ENCODE data around the gene ASCC1. TPM values are rescaled to one million over a fixed set of nuclear protein-coding genes. Genes with fewer than 3 reads are reported as not detected.

Gene ASCC1
- total RNA-seq, 1 donor from 2014 or later = 38.5 TPM

- H3K27ac ChIP-seq = no peak overlapping the region
- no peaks in the 10 kb centered on the region for H3K4me1 ChIP-seq
- no peaks in the 10 kb centered on the region for H3K9me3 ChIP-seq
- no peaks in the 10 kb centered on the region for H3K36me3 ChIP-seq
- no peak overlapping the region for H3K4me3 ChIP-seq
- no peak for DNase-seq (ENCODE audit: extremely low spot score in 2 of 2)
- TF ChIP-seq POLR2A (IDR thresholded peaks at IDR 0.05) (no peak), POLR2AphosphoS5 (IDR thresholded peaks at IDR 0.05; ENCODE audit: insufficient read depth in 1 of 2, low read depth in 1 of 2) (no peak)
- TF ChIP-seq, protein P1, sequence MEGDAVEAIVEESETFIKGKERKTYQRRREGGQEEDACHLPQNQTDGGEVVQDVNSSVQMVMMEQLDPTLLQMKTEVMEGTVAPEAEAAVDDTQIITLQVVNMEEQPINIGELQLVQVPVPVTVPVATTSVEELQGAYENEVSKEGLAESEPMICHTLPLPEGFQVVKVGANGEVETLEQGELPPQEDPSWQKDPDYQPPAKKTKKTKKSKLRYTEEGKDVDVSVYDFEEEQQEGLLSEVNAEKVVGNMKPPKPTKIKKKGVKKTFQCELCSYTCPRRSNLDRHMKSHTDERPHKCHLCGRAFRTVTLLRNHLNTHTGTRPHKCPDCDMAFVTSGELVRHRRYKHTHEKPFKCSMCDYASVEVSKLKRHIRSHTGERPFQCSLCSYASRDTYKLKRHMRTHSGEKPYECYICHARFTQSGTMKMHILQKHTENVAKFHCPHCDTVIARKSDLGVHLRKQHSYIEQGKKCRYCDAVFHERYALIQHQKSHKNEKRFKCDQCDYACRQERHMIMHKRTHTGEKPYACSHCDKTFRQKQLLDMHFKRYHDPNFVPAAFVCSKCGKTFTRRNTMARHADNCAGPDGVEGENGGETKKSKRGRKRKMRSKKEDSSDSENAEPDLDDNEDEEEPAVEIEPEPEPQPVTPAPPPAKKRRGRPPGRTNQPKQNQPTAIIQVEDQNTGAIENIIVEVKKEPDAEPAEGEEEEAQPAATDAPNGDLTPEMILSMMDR (IDR thresholded peaks at IDR 0.05) = no peak
- H3K27me3 ChIP-seq = no peaks in the 10 kb centered on the region
- intact Hi-C loops (cut with DNase I) = no loop called here
Observed at GRCh38 chr10:72062832-72063702, 153.0 kb downstream of the ASCC1 start.

DNA sequence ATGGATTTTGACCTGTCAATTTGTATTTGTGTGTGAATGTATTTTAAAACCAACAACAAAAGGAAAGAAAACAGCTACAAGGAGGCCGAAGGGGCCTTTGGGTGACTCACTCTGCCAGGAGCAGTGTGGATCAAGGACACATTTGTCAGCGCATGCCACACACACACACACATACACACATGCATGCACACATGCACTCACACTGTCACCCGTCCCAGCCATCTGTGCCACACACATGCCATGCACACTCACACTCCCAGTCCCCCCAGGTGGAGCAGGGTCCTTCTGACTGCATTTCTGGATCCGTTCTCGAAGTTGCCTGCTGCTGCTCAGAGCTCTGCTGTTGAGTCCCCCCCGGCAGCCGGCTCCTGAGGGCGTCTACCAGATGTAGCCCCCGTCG, 153.7 kb downstream of the ASCC1 start:
- H3K4me1 ChIP-seq = no peaks in the 10 kb centered on the region
- no peaks in the 10 kb centered on the region for H3K27me3 ChIP-seq
- no peak for DNase-seq (ENCODE audit: extremely low spot score in 2 of 2)
- TF ChIP-seq POLR2A (IDR thresholded peaks at IDR 0.05) = no peak
- no peak for TF ChIP-seq POLR2AphosphoS5 (IDR thresholded peaks at IDR 0.05; ENCODE audit: insufficient read depth in 1 of 2, low read depth in 1 of 2)
- TF ChIP-seq, protein P1 (IDR thresholded peaks at IDR 0.05) = no peak
- no peaks in the 10 kb centered on the region for H3K36me3 ChIP-seq
- H3K27ac ChIP-seq = no peak overlapping the region
- no peaks in the 10 kb centered on the region for H3K9me3 ChIP-seq
- no peak overlapping the region for H3K4me3 ChIP-seq
- intact Hi-C loops (cut with DNase I) = no loop called here

DNA sequence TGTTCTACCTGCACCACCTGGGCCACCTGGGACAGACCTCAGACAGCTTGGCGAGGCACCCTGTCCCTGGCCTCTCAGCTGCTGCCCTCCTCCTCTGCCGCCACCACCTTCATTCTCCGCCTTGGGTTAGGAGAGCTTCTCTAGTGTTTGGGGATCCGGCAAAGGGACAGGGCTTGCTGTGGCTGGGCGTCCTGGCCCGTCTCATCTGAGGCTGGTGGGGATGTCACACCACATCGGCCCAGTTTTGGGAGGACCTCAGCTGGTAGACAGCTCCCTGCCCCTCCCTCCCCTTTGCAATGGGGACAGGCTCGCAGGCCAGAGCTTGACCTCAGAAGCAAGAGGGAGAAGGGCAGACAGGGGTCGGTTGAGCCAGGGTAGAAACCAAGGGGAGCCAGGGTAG, 154.1 kb downstream of the ASCC1 start:
- Histone ChIP-seq H3K27ac (no peak overlapping the region), H3K4me1 (no peaks in the 10 kb centered on the region), H3K36me3 (no peaks in the 10 kb centered on the region), H3K27me3 (no peaks in the 10 kb centered on the region), H3K4me3 (no peak overlapping the region), H3K9me3 (no peaks in the 10 kb centered on the region)
- intact Hi-C loops (cut with DNase I) = no loop called here
- no peak for DNase-seq (ENCODE audit: extremely low spot score in 2 of 2)
- TF ChIP-seq, protein P1 (IDR thresholded peaks at IDR 0.05) = no peak
- no peak for TF ChIP-seq POLR2AphosphoS5 (IDR thresholded peaks at IDR 0.05; ENCODE audit: insufficient read depth in 1 of 2, low read depth in 1 of 2)
- no peak for TF ChIP-seq POLR2A (IDR thresholded peaks at IDR 0.05)

- H3K27me3 ChIP-seq = no peaks in the 10 kb centered on the region
- no peak overlapping the region for H3K27ac ChIP-seq
- TF ChIP-seq POLR2AphosphoS5 (IDR thresholded peaks at IDR 0.05; ENCODE audit: insufficient read depth in 1 of 2, low read depth in 1 of 2) (no peak), POLR2A (IDR thresholded peaks at IDR 0.05) (no peak)
- TF ChIP-seq, protein P1 (IDR thresholded peaks at IDR 0.05) = no peak
- H3K4me1 ChIP-seq = no peaks in the 10 kb centered on the region
- no peaks in the 10 kb centered on the region for H3K9me3 ChIP-seq
- intact Hi-C loops (cut with DNase I) = no loop called here
- H3K36me3 ChIP-seq = no peaks in the 10 kb centered on the region
- DNase-seq (ENCODE audit: extremely low spot score in 2 of 2) = no peak
- H3K4me3 ChIP-seq = no peak overlapping the region
Observed at GRCh38 chr10:72061491-72061890, 154.6 kb downstream of the ASCC1 start.
